ENCODE results near the gene PCP4. TPM values are rescaled to one million over a fixed set of nuclear protein-coding genes. Genes with fewer than 3 reads are reported as not detected.

PCP4 gene
- total RNA-seq, 1 experiment from 2014 or later = 4.7 TPM

GRCh38 chr21:39972976-39973770 is 105.9 kb downstream of the PCP4 start:
- Mint-ChIP-seq H3K4me1 (ENCODE audit: low read depth, unreplicated experiment) (peaks cover 7% of the 10 kb centered on the region), H3K4me3 (ENCODE audit: unreplicated experiment) (peak overlapping the region; percentile 53), H3K36me3 (ENCODE audit: insufficient read depth, unreplicated experiment) (peaks cover 5% of the 10 kb centered on the region), H3K27ac (ENCODE audit: unreplicated experiment) (no peak overlapping the region), H3K9me3 (ENCODE audit: unreplicated experiment) (no peaks in the 10 kb centered on the region), H3K27me3 (ENCODE audit: insufficient read depth, unreplicated experiment) (no peaks in the 10 kb centered on the region)
- DNase-seq = peak; percentile 5 to 43
- H3K4me3 ChIP-seq (ENCODE audit: low read depth, low read length) = no peak overlapping the region
- intact Hi-C loops (cut with micrococcal nuclease; ENCODE audit: unreplicated experiment) = no loop called here
- H3K27me3 ChIP-seq (replicated peaks; ENCODE audit: control insufficient read depth, insufficient read depth, low read length) = no peaks in the 10 kb centered on the region
- ChIA-PET CTCF (interaction anchor here (1.2 kb wide), 1 partner anchor 185 kb away, joined by 4 read pairs; no protein-coding TSS in a partner anchor), POLR2A (no interaction called here)
- no peak for TF ChIP-seq CTCF (IDR thresholded peaks at IDR 0.05; ENCODE audit: insufficient read depth in 1 of 2, low read depth in 1 of 2, low read length in 1 of 2, severe bottlenecking in 1 of 2, unreplicated experiment in 1 of 2)
- H3K9me3 ChIP-seq = no peaks in the 10 kb centered on the region
- peaks cover 36% of the 10 kb centered on the region for H3K4me1 ChIP-seq
- no TSS peak for BruUV-seq (replicated peaks)
- no peaks in the 10 kb centered on the region for H3K36me3 ChIP-seq (ENCODE audit: control insufficient read depth, insufficient read depth, low read length)

GRCh38 chr21:39976800-39977199 is 109.6 kb downstream of the PCP4 start:
- BruUV-seq (replicated peaks) = no TSS peak
- H3K4me3 ChIP-seq (ENCODE audit: low read depth, low read length) = no peak overlapping the region
- H3K4me3 Mint-ChIP-seq (ENCODE audit: unreplicated experiment) = no peak overlapping the region
- no peaks in the 10 kb centered on the region for H3K36me3 ChIP-seq (ENCODE audit: control insufficient read depth, insufficient read depth, low read length)
- H3K9me3 ChIP-seq = no peaks in the 10 kb centered on the region
- no peak for TF ChIP-seq CTCF (IDR thresholded peaks at IDR 0.05; ENCODE audit: insufficient read depth in 1 of 2, low read depth in 1 of 2, low read length in 1 of 2, severe bottlenecking in 1 of 2, unreplicated experiment in 1 of 2)
- no peaks in the 10 kb centered on the region for H3K9me3 Mint-ChIP-seq (ENCODE audit: unreplicated experiment)
- no peak for DNase-seq
- intact Hi-C loops (cut with micrococcal nuclease; ENCODE audit: unreplicated experiment) = no loop called here
- ChIA-PET POLR2A (no interaction called here), CTCF (no interaction called here)
- no peaks in the 10 kb centered on the region for H3K27me3 ChIP-seq (replicated peaks; ENCODE audit: control insufficient read depth, insufficient read depth, low read length)
- no peaks in the 10 kb centered on the region for H3K27me3 Mint-ChIP-seq (ENCODE audit: insufficient read depth, unreplicated experiment)
- H3K4me1 Mint-ChIP-seq (ENCODE audit: low read depth, unreplicated experiment) = no peaks in the 10 kb centered on the region
- H3K36me3 Mint-ChIP-seq (ENCODE audit: insufficient read depth, unreplicated experiment) = peaks cover 5% of the 10 kb centered on the region
- no peak overlapping the region for H3K27ac Mint-ChIP-seq (ENCODE audit: unreplicated experiment)
- H3K4me1 ChIP-seq = peaks cover 22% of the 10 kb centered on the region

Other genes starting within 250 kb of the PCP4 start
- 0.18 and 0.30 TPM in 2 replicates for gene IGSF5, start 122.3 kb upstream of the PCP4 start, total RNA-seq (2022)

Measured in Caco-2 (cell line).